HCT116 (cell line): ENCODE results near the gene GABPB2. TPM values are rescaled to one million over a fixed set of nuclear protein-coding genes. Genes with fewer than 3 reads are reported as not detected.

Experiments used
- ATAC-seq: fragments of 200-7000 bp; cut with Tn5 transposase; 2 replicates; pipeline ENCODE4 v1.9.1; 2020; ENCODE audit warnings: mild to moderate bottlenecking, moderate library complexity
- BruUV-seq: library from RNA; stranded (reverse); fragments of 400-500 nt; replicated peaks from 2 replicates; lab custom pipeline; 2021; lab: Mats Ljungman, UMichigan
- CTCF ChIA-PET: fragments of 300-600 bp; sonication (Branson Sonifier 250); formaldehyde crosslinking; loops from one replicate; lab custom pipeline; 2021; ENCODE audit warnings: antibody characterized with exemption; lab: Charles Lee
- POLR2A ChIA-PET: fragments of 300-600, 350-600 bp; sonication (Branson Sonifier 250); formaldehyde crosslinking; loops from one replicate; lab custom pipeline; 2021; ENCODE audit warnings: antibody characterized with exemption; lab: Charles Lee
- RAD21 ChIA-PET, 2 experiments: fragments of 300-600 bp; sonication (Branson Sonifier 250); formaldehyde crosslinking; loops; one replicate each; lab custom pipeline; 2023; ENCODE audit warnings: low total read pairs in 2 of 2; ENCODE audit not compliant: uncharacterized antibody in 2 of 2, unreplicated experiment in 2 of 2, low non-redundant PET in 1 of 2; lab: Charles Lee
- DNase-seq: peaks from one replicate; pipeline ENCODE4 v3.0.0-alpha.2; 2010; ENCODE audit warnings: low read depth, low spot score
- H2AFZ ChIP-seq: fragments of 200-600 bp; shearing (Covaris generic), sonication (generic); 2 replicates; pipeline ENCODE4 v1.6.1; 2017; ENCODE audit warnings: low read depth, mixed run types, mixed read lengths, antibody characterized with exemption, low read length; ENCODE audit not compliant: poor library complexity, severe bottlenecking
- H3K27ac ChIP-seq: 2 replicates; pipeline ENCODE4 v1.5.1; 2012; ENCODE audit warnings: low read depth, low read length
- H3K27me3 ChIP-seq: fragments of 200-600 bp; sonication (generic); 2 replicates; pipeline ENCODE4 v1.6.1; 2016; ENCODE audit warnings: mixed run types, low read length, mixed read lengths; ENCODE audit not compliant: insufficient read depth
- H3K36me3 ChIP-seq, 2 experiments: fragments of 200-500 bp in 1 of 2; fragments of 200-600 bp in 1 of 2; sonication (Bioruptor generic) in 1 of 2; sonication (generic) in 1 of 2; 2 replicates each; pipeline versions ENCODE4 v1.5.1 to v1.6.1; 2014 to 2016; ENCODE audit warnings: low read length in 2 of 2, inconsistent platforms in 1 of 2, mixed read lengths in 1 of 2, mixed run types in 1 of 2; ENCODE audit not compliant: insufficient read depth in 2 of 2, control insufficient read depth in 1 of 2
- H3K4me1 ChIP-seq, 2 experiments: fragments of 200-600 bp in 1 of 2; sonication (generic) in 1 of 2; 2 replicates each; pipeline versions ENCODE4 v1.5.1 to v1.6.1; 2012 to 2017; ENCODE audit warnings: low read length in 2 of 2, inconsistent platforms in 1 of 2, mild to moderate bottlenecking in 1 of 2, mixed read lengths in 1 of 2, mixed run types in 1 of 2, moderate library complexity in 1 of 2; ENCODE audit not compliant: insufficient read depth in 2 of 2, control insufficient read depth in 1 of 2
- H3K4me2 ChIP-seq: fragments of 200-600 bp; sonication (generic); 2 replicates; pipeline ENCODE4 v1.6.1; 2017; ENCODE audit warnings: mixed run types, low read length, mixed read lengths
- H3K4me3 ChIP-seq, 2 experiments: fragments of 200-600 bp in 1 of 2; sonication (generic) in 1 of 2; replicated peaks in 1 of 2; 2 replicates each; pipeline ENCODE4 v1.5.1; 2011 to 2016; ENCODE audit warnings: low read length in 2 of 2, control low read depth in 1 of 2, low read depth in 1 of 2, mild to moderate bottlenecking in 1 of 2, mixed read lengths in 1 of 2, mixed run types in 1 of 2
- H3K79me2 ChIP-seq: fragments of 200-600 bp; sonication (generic); 2 replicates; pipeline ENCODE4 v1.6.1; 2017; ENCODE audit warnings: mild to moderate bottlenecking, mixed run types, low read length, moderate library complexity, mixed read lengths; ENCODE audit not compliant: insufficient read depth
- H3K9ac ChIP-seq: fragments of 200-600 bp; sonication (generic); 2 replicates; pipeline ENCODE4 v1.6.1; 2016; ENCODE audit warnings: low read length, mixed read lengths
- H3K9me2 ChIP-seq: fragments of 200-600 bp; sonication (generic), shearing (Covaris generic); 2 replicates; pipeline ENCODE4 v1.6.1; 2017; ENCODE audit warnings: mixed run types, mild to moderate bottlenecking, moderate library complexity; ENCODE audit not compliant: insufficient read depth
- H3K9me3 ChIP-seq, 2 experiments: fragments of 200-500 bp in 1 of 2; fragments of 200-600 bp in 1 of 2; sonication (Bioruptor generic) in 1 of 2; sonication (generic) in 1 of 2; 2 replicates each; pipeline ENCODE4 v1.6.1; 2014 to 2017; ENCODE audit warnings: low read length in 2 of 2, mixed read lengths in 2 of 2, inconsistent platforms in 1 of 2, low read depth in 1 of 2, mild to moderate bottlenecking in 1 of 2, mixed run types in 1 of 2, moderate library complexity in 1 of 2; ENCODE audit not compliant: control insufficient read depth in 1 of 2, insufficient read depth in 1 of 2
- H4K20me1 ChIP-seq: fragments of 200-600 bp; sonication (generic), shearing (Covaris generic); 2 replicates; pipeline ENCODE4 v1.6.1; 2017; ENCODE audit warnings: mixed run types, mild to moderate bottlenecking, moderate library complexity; ENCODE audit not compliant: insufficient read depth
- FOSL1 ChIP-seq: IDR thresholded peaks from 2 replicates; pipeline ENCODE4 v1.6.1; 2012; ENCODE audit warnings: low read depth
- YY1 ChIP-seq: IDR thresholded peaks from 2 replicates; pipeline ENCODE4 v1.6.1; 2011; ENCODE audit warnings: low read length, low read depth, moderate library complexity, mild to moderate bottlenecking; ENCODE audit not compliant: insufficient replicate concordance; ENCODE audit errors: extremely low read depth
- ZFX ChIP-seq: fragments of 450-650 bp; IDR thresholded peaks from 2 replicates; pipeline ENCODE4 v1.6.1; 2017
- ZNF274 ChIP-seq: fragments of 200-500 bp; sonication (Bioruptor generic); IDR thresholded peaks from 2 replicates; pipeline ENCODE4 v1.6.1; 2014; ENCODE audit warnings: mild to moderate bottlenecking, low read depth, low read length, inconsistent platforms
- intact Hi-C: fragments of 100-400 bp; cut with micrococcal nuclease; formaldehyde crosslinking; loops from 2 replicates; pipeline ENCODE4 v1.10.0; 2022
- total RNA-seq: library from RNA; stranded (reverse); gene quantifications from one replicate; pipeline ENCODE4 v1.2.1, GENCODE V29; 2021; ENCODE audit not compliant: unreplicated experiment
- TF ChIP-seq, protein P1 (sequence below): IDR thresholded peaks from 2 replicates; pipeline ENCODE4 v1.6.1; 2012
- TF ChIP-seq, protein P2 (sequence below): IDR thresholded peaks from 2 replicates; pipeline ENCODE4 v1.6.1; 2012

Gene GABPB2
- total RNA-seq, 1 experiment from 2014 or later, result 7.7 TPM

- TF ChIP-seq ZNF274, result no peak
- no peak for TF ChIP-seq FOSL1
- TF ChIP-seq, protein P1, sequence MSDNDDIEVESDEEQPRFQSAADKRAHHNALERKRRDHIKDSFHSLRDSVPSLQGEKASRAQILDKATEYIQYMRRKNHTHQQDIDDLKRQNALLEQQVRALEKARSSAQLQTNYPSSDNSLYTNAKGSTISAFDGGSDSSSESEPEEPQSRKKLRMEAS, result peak; percentile 73; the same call in 1 of the 2 replicates
- TF ChIP-seq, protein P2, sequence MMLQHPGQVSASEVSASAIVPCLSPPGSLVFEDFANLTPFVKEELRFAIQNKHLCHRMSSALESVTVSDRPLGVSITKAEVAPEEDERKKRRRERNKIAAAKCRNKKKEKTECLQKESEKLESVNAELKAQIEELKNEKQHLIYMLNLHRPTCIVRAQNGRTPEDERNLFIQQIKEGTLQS, result no peak
These were observed 95.4 kb downstream of the GABPB2 start, which contains the start of the genes LYSMD1 and SCNM1 (continued) for GRCh38 chr1:151165738-151166504.

GRCh38 chr1:151166505-151166956 lies 96.0 kb downstream of the GABPB2 start:
- no peak overlapping the region for H2AFZ ChIP-seq
- H3K36me3 ChIP-seq, result peaks cover 2 to 12% of the 10 kb centered on the region in 2 experiments; a peak in 3 of 4 replicates
- intact Hi-C loops, result no loop called here
- RAD21 ChIA-PET, result no interaction called here
- H3K9me3 ChIP-seq, result no peaks in the 10 kb centered on the region
- peaks cover 24% of the 10 kb centered on the region; the same call in 1 of the 2 replicates for H3K79me2 ChIP-seq
- H3K4me2 ChIP-seq, result peak overlapping the region; percentile 85
- H3K4me1 ChIP-seq, result peaks cover 11 to 19% of the 10 kb centered on the region in 2 experiments
- peak; percentile 28 for ATAC-seq
- BruUV-seq, result no TSS peak
- H3K4me3 ChIP-seq, result peak overlapping the region; percentile 83 to 88
- peak overlapping the region; percentile 84 for H3K9ac ChIP-seq
- POLR2A ChIA-PET, result interaction anchor here (0.7 to 1.0 kb wide), 2 partner anchors 18 to 23 kb away, joined by 3 read pairs; partner anchors contain the start of gene VPS72
- no peaks in the 10 kb centered on the region for H3K27me3 ChIP-seq
- H4K20me1 ChIP-seq, result no peaks in the 10 kb centered on the region
- DNase-seq, result no peak
- CTCF ChIA-PET, result interaction anchor here (1.4 kb wide), 1 partner anchor 67 kb away, joined by 5 read pairs; no protein-coding TSS in a partner anchor
- TF ChIP-seq YY1 (no peak), ZFX (no peak)
- H3K9me2 ChIP-seq, result no peaks in the 10 kb centered on the region
- H3K27ac ChIP-seq, result peak overlapping the region; percentile 57
